Measurements from ENCODE around the gene CRACR2A.

Gene CRACR2A

DNA sequence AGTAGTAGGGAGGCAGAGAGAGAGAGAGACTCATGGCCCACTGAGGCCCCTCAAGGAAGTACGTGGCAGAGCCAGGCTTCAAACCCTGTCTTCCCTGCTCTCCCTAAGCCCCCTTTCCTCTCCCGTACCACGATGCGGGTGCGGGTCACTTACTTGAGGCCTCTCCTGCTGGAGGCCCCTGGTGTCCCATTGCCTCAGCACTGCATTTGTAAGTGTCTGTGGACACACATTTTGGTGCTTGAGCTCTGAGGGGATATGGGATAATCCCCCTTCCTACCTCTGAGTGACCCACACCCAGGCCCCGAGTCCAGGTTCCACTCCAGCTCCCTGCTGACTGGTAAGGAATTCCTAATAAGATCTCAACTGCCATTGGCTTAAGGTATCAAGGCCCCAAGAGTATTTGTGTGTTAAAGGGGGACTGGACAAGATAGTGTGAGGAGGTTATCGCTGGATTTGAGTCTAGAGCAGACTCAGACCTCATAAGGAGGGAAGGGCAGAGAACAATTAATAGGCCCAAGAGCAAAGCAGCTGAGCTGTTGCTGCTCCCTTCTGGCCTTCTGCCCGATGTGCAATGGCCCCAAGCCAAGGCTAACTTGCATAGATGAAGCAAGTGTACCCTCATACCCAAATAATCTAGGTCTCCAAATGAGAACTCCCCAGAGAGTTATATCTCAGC is 71.9 kb downstream of the CRACR2A start:
- Histone ChIP-seq H3K36me3 (ENCODE audit: control insufficient read depth, insufficient read depth, low read length) (peaks cover 9% of the 10 kb centered on the region), H3K4me3 (replicated peaks; ENCODE audit: low read depth, low read length) (no peak overlapping the region), H3K27me3 (replicated peaks; ENCODE audit: control insufficient read depth, insufficient read depth, low read length) (no peaks in the 10 kb centered on the region)
- DNase-seq (ENCODE audit: extremely low read depth, insufficient read length), result no peak
- TF ChIP-seq, protein P1, sequence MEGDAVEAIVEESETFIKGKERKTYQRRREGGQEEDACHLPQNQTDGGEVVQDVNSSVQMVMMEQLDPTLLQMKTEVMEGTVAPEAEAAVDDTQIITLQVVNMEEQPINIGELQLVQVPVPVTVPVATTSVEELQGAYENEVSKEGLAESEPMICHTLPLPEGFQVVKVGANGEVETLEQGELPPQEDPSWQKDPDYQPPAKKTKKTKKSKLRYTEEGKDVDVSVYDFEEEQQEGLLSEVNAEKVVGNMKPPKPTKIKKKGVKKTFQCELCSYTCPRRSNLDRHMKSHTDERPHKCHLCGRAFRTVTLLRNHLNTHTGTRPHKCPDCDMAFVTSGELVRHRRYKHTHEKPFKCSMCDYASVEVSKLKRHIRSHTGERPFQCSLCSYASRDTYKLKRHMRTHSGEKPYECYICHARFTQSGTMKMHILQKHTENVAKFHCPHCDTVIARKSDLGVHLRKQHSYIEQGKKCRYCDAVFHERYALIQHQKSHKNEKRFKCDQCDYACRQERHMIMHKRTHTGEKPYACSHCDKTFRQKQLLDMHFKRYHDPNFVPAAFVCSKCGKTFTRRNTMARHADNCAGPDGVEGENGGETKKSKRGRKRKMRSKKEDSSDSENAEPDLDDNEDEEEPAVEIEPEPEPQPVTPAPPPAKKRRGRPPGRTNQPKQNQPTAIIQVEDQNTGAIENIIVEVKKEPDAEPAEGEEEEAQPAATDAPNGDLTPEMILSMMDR (IDR thresholded peaks at IDR 0.05; ENCODE audit: insufficient read depth, low read length, poor library complexity, severe bottlenecking), result no peak

DNA sequence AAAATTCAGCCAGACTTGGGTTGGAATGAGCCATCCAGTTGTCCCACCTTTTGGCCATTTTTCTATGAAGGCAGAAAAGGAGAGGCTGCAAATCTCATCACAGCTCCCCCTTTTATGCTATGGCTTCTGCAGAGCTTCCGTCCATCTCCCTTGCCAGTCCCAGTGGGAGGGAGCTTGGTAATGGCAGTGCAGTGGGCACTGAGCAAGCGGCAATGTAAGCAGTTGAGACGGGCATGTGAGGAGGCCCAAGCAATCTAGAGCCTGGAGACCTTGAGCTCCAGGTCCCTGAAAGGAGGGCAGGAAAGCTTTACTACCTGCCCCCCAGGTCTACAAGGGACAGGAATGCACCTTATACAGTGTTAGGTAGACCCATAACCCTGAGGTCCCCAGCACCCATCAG is 73.1 kb downstream of the CRACR2A start:
- TF ChIP-seq, protein P1 (IDR thresholded peaks at IDR 0.05; ENCODE audit: insufficient read depth, low read length, poor library complexity, severe bottlenecking), result no peak
- no peak for DNase-seq (ENCODE audit: extremely low read depth, insufficient read length)
- Histone ChIP-seq H3K36me3 (ENCODE audit: control insufficient read depth, insufficient read depth, low read length) (peaks cover 9% of the 10 kb centered on the region), H3K4me3 (replicated peaks; ENCODE audit: low read depth, low read length) (no peak overlapping the region), H3K27me3 (replicated peaks; ENCODE audit: control insufficient read depth, insufficient read depth, low read length) (no peaks in the 10 kb centered on the region)

DNA sequence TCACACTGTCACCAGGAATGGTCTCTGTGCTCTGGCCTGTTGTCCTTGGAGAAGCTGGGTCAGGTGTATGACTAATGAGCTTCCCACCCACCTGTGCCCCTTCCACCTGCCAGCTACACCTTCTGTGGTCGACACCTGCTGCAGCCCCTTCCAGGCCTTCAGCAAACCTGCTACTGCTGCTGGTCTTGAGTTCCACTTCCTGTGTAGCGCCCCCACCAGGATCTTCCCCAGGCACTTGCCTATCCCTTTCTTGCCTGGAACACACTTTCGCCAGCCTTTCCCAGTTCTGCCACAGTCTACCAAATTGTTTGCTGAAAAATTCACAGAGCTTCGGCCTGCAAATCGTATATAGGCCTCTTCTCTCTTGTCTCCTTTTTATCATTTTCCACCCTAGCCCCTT is 75.3 kb downstream of the CRACR2A start:
- H3K36me3 ChIP-seq (ENCODE audit: control insufficient read depth, insufficient read depth, low read length), result peaks cover 11% of the 10 kb centered on the region
- no peak overlapping the region for H3K4me3 ChIP-seq (replicated peaks; ENCODE audit: low read depth, low read length)
- no peaks in the 10 kb centered on the region for H3K27me3 ChIP-seq (replicated peaks; ENCODE audit: control insufficient read depth, insufficient read depth, low read length)
- TF ChIP-seq, protein P1 (IDR thresholded peaks at IDR 0.05; ENCODE audit: insufficient read depth, low read length, poor library complexity, severe bottlenecking), result no peak
- DNase-seq (ENCODE audit: extremely low read depth, insufficient read length), result no peak

DNA sequence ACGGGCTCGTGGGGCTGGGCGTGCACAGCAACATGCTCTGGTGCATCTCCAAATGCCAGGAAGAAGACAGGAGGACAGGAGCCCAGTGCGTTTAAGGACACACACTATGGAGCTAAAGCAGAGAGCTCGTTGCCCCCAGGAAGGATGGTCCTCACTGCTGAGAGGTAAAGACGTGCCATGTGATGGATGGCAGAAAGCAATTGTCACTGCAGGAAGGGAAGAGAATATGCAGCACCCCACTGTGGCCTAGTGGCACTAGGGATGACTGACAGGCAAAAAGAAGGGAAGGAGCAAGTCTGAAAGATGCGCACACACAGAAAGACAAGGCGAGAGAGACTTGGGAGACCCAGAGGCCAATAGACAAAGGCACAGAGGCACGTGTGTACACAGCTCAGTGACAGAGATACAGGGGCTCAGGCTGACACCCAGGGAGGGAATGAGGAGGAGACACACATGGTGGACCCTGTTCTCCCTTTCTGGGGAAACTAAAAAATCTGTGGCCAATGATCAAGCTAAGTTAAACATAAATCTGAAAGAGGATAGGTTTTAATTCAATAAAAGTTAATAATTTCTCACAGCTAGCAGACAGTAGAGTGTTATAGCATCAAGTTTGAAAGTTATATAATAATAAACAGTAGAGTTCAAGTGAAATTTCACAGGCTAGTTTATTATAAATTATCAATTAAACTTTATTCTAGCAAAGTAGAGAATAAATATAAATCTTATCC is 78.8 kb downstream of the CRACR2A start:
- Histone ChIP-seq H3K36me3 (ENCODE audit: control insufficient read depth, insufficient read depth, low read length) (peaks cover 12% of the 10 kb centered on the region), H3K27me3 (replicated peaks; ENCODE audit: control insufficient read depth, insufficient read depth, low read length) (no peaks in the 10 kb centered on the region), H3K4me3 (replicated peaks; ENCODE audit: low read depth, low read length) (no peak overlapping the region)
- TF ChIP-seq, protein P1 (IDR thresholded peaks at IDR 0.05; ENCODE audit: insufficient read depth, low read length, poor library complexity, severe bottlenecking), result no peak
- no peak for DNase-seq (ENCODE audit: extremely low read depth, insufficient read length)

- no peak for DNase-seq (ENCODE audit: extremely low read depth, insufficient read length)
- H3K27me3 ChIP-seq (replicated peaks; ENCODE audit: control insufficient read depth, insufficient read depth, low read length), result no peaks in the 10 kb centered on the region
- H3K36me3 ChIP-seq (ENCODE audit: control insufficient read depth, insufficient read depth, low read length), result peaks cover 13% of the 10 kb centered on the region
- TF ChIP-seq, protein P1 (IDR thresholded peaks at IDR 0.05; ENCODE audit: insufficient read depth, low read length, poor library complexity, severe bottlenecking), result no peak
- H3K4me3 ChIP-seq (replicated peaks; ENCODE audit: low read depth, low read length), result no peak overlapping the region
Observed at GRCh38 chr12:3672113-3672509, 80.8 kb downstream of the CRACR2A start.

Measured in GM06990 (cell line).